ENCODE results near the gene ITGA8. TPM values are rescaled to one million over a fixed set of nuclear protein-coding genes. Genes with fewer than 3 reads are reported as not detected.
"Not testable (repeated sequence)": the region's sequence is repeated elsewhere in the genome, so short reads cannot be mapped to it uniquely, and the experiment has no call there.

Gene ITGA8
- total RNA-seq, 1 donor = 2.5 TPM

- H3K79me2 ChIP-seq (ENCODE audit: insufficient read depth, low read length) = no peaks in the 10 kb centered on the region
- H3K9me3 ChIP-seq (ENCODE audit: low read depth, low read length) = no peaks in the 10 kb centered on the region
- H3K4me2 ChIP-seq (ENCODE audit: insufficient read depth, low read length) = no peak overlapping the region
- H3K27ac ChIP-seq (ENCODE audit: low read depth, low read length) = no peak overlapping the region
- H3K4me1 ChIP-seq (ENCODE audit: insufficient read depth, low read length) = no peaks in the 10 kb centered on the region
- DNase-seq (ENCODE audit: insufficient read length, low spot score, missing footprints) = no peak
- H3K4me3 ChIP-seq (ENCODE audit: insufficient read depth, low read length) = no peak overlapping the region
- H3K27me3 ChIP-seq (ENCODE audit: insufficient read depth, low read length) = no peaks in the 10 kb centered on the region
- H3K36me3 ChIP-seq (ENCODE audit: insufficient read depth, low read length) = no peaks in the 10 kb centered on the region
- H2AFZ ChIP-seq (ENCODE audit: low read length) = no peak overlapping the region
- H4K20me1 ChIP-seq (ENCODE audit: insufficient read depth, low read length) = no peaks in the 10 kb centered on the region
- no peak for TF ChIP-seq CTCF (IDR thresholded peaks at IDR 0.05; ENCODE audit: extremely low read depth, low read depth, low read length)
These were observed 87.1 kb downstream of the ITGA8 start for GRCh38 chr10:15632456-15633091.

GRCh38 chr10:15631205-15631604 is 88.5 kb downstream of the ITGA8 start:
- not testable (repeated sequence) for DNase-seq (ENCODE audit: insufficient read length, low spot score, missing footprints); H3K4me1 ChIP-seq (ENCODE audit: insufficient read depth, low read length); H3K4me2 ChIP-seq (ENCODE audit: insufficient read depth, low read length); H3K27me3 ChIP-seq (ENCODE audit: insufficient read depth, low read length); H3K27ac ChIP-seq (ENCODE audit: low read depth, low read length); H4K20me1 ChIP-seq (ENCODE audit: insufficient read depth, low read length); H3K36me3 ChIP-seq (ENCODE audit: insufficient read depth, low read length); H3K4me3 ChIP-seq (ENCODE audit: insufficient read depth, low read length); H2AFZ ChIP-seq (ENCODE audit: low read length); H3K9me3 ChIP-seq (ENCODE audit: low read depth, low read length); H3K79me2 ChIP-seq (ENCODE audit: insufficient read depth, low read length)

DNA sequence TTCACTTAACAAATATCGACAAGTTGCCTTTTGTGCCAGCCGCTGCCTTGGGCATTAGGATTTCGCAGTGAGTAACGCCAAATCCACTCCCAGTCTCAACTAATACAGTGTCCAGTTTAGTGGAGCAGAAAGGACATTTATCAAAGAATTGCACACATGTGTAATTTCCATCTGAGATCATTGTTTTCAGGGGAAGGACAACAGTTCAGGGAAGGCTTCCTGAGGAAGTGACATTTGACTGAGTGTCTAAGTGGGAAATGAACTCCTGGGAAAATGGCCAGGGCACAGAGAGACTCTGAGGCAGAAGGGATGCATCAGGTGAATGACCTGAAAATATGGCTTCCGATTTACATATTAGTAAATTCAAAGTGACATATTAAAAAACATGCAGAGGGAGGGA is 89.4 kb downstream of the ITGA8 start:
- Histone ChIP-seq H3K79me2 (ENCODE audit: insufficient read depth, low read length) (no peaks in the 10 kb centered on the region), H3K4me3 (ENCODE audit: insufficient read depth, low read length) (no peak overlapping the region), H3K27ac (ENCODE audit: low read depth, low read length) (no peak overlapping the region), H4K20me1 (ENCODE audit: insufficient read depth, low read length) (no peaks in the 10 kb centered on the region), H3K4me2 (ENCODE audit: insufficient read depth, low read length) (no peak overlapping the region), H3K36me3 (ENCODE audit: insufficient read depth, low read length) (no peaks in the 10 kb centered on the region), H3K27me3 (ENCODE audit: insufficient read depth, low read length) (no peaks in the 10 kb centered on the region), H2AFZ (ENCODE audit: low read length) (no peak overlapping the region), H3K9me3 (ENCODE audit: low read depth, low read length) (no peaks in the 10 kb centered on the region), H3K4me1 (ENCODE audit: insufficient read depth, low read length) (no peaks in the 10 kb centered on the region)
- TF ChIP-seq CTCF (IDR thresholded peaks at IDR 0.05; ENCODE audit: extremely low read depth, low read depth, low read length) = no peak
- DNase-seq (ENCODE audit: insufficient read length, low spot score, missing footprints) = no peak

- TF ChIP-seq CTCF (IDR thresholded peaks at IDR 0.05; ENCODE audit: extremely low read depth, low read depth, low read length) = no peak
- Histone ChIP-seq H3K36me3 (ENCODE audit: insufficient read depth, low read length) (no peaks in the 10 kb centered on the region), H3K27me3 (ENCODE audit: insufficient read depth, low read length) (peaks cover 4% of the 10 kb centered on the region), H3K9me3 (ENCODE audit: low read depth, low read length) (no peaks in the 10 kb centered on the region), H3K4me3 (ENCODE audit: insufficient read depth, low read length) (no peak overlapping the region), H3K79me2 (ENCODE audit: insufficient read depth, low read length) (no peaks in the 10 kb centered on the region), H3K4me1 (ENCODE audit: insufficient read depth, low read length) (peaks cover 8% of the 10 kb centered on the region), H2AFZ (ENCODE audit: low read length) (no peak overlapping the region), H4K20me1 (ENCODE audit: insufficient read depth, low read length) (no peaks in the 10 kb centered on the region), H3K4me2 (ENCODE audit: insufficient read depth, low read length) (no peak overlapping the region), H3K27ac (ENCODE audit: low read depth, low read length) (no peak overlapping the region)
- no peak for DNase-seq (ENCODE audit: insufficient read length, low spot score, missing footprints)
These were observed 92.0 kb downstream of the ITGA8 start for GRCh38 chr10:15627617-15628196.
